Measurements from ENCODE around the gene DLX5.

DLX5 gene

GRCh38 chr7:96979551-96980276 is 44.9 kb downstream of the DLX5 start:
- TF ChIP-seq CTCF (IDR thresholded peaks at IDR 0.05; ENCODE audit: low read depth, low read length, missing control alignments): no peak
- no peak overlapping the region for H3K4me3 ChIP-seq (ENCODE audit: low read depth, low read length)
- DNase-seq (ENCODE audit: low read depth): no peak

GRCh38 chr7:96977445-96977844 is 47.2 kb downstream of the DLX5 start:
- no peak for TF ChIP-seq CTCF (IDR thresholded peaks at IDR 0.05; ENCODE audit: low read depth, low read length, missing control alignments)

GRCh38 chr7:96976106-96976505 is 48.5 kb downstream of the DLX5 start:
- H3K4me3 ChIP-seq (ENCODE audit: low read depth, low read length): no peak overlapping the region
- no peak for TF ChIP-seq CTCF (IDR thresholded peaks at IDR 0.05; ENCODE audit: low read depth, low read length, missing control alignments)
- no peak for DNase-seq (ENCODE audit: low read depth)

More at GRCh38 chr7:96977445-96977844, 47.2 kb downstream of the DLX5 start:
- no peak for DNase-seq (ENCODE audit: low read depth)
- H3K4me3 ChIP-seq (ENCODE audit: low read depth, low read length): no peak overlapping the region

DNA sequence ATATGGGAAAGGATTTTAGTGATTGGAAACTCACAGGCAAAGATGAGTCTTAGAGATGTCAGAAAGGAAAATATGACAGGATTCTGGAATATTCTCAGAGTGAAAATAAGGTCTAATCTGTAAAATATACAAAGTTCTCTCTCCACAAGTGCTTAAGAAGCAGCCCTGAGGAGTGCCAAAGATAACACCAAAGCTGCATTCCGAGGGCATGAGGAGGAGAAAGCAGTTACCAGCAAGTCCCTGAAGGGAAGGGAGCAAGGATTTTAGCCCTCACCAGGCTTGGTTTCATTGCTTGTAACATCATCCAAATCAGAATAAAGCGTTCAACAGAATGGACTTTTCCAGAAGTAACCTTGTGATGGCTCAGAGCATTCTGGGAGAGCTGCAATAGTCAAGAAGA is 50.6 kb downstream of the DLX5 start:
- TF ChIP-seq CTCF (IDR thresholded peaks at IDR 0.05; ENCODE audit: low read depth, low read length, missing control alignments): no peak
- H3K4me3 ChIP-seq (ENCODE audit: low read depth, low read length): no peak overlapping the region
- no peak for DNase-seq (ENCODE audit: low read depth)

- DNase-seq (ENCODE audit: low read depth): no peak
- no peak for TF ChIP-seq CTCF (IDR thresholded peaks at IDR 0.05; ENCODE audit: low read depth, low read length, missing control alignments)
- no peak overlapping the region for H3K4me3 ChIP-seq (ENCODE audit: low read depth, low read length)
These were observed 53.9 kb downstream of the DLX5 start for GRCh38 chr7:96970739-96971138.

Measured in GM12864 (cell line).